Motor neuron (in vitro differentiated cells): ENCODE data around the gene RGS7. TPM values are rescaled to one million over a fixed set of nuclear protein-coding genes. Genes with fewer than 3 reads are reported as not detected.
A peak's percentile ranks its signal among the peaks of the same experiment; 100 is the strongest.

Source experiments
- ATAC-seq, 8 experiments: fragments of 200-7000 bp; cut with Tn5 transposase; replicated peaks in 6 of 8; 2 replicates each; pipeline ENCODE4 v1.8.0; 2021; ENCODE audit warnings: mild to moderate bottlenecking in 8 of 8, moderate library complexity in 8 of 8
- H3K27ac ChIP-seq, 2 donors: fragments of 250-450 bp; sonication (Bioruptor Pico); 2 replicates each; pipeline ENCODE4 v1.9.0; 2021; ENCODE audit warnings: antibody characterized with exemption in 2 of 2, mild to moderate bottlenecking in 2 of 2, moderate library complexity in 1 of 2
- H3K4me1 ChIP-seq, 2 donors: fragments of 250-450 bp; sonication (Bioruptor Pico); replicated peaks in 1 of 2; 2 replicates each; pipeline ENCODE4 v1.6.1; 2021; ENCODE audit warnings: antibody characterized with exemption in 2 of 2, mild to moderate bottlenecking in 2 of 2, moderate library complexity in 1 of 2
- H3K4me3 ChIP-seq, 5 donors: fragments of 250-450 bp; sonication (Bioruptor Pico); 2 replicates each; pipeline ENCODE4 v1.9.0; 2021; ENCODE audit warnings: antibody characterized with exemption in 5 of 5, mild to moderate bottlenecking in 5 of 5, moderate library complexity in 4 of 5
- WGBS, 10 experiments: fragments of 450-650 bp; shearing (Covaris generic); methylation state at CpG; one replicate each; pipeline ENCODE4 v1.0.0; 2022; 5-methylcytosine and 5-hydroxymethylcytosine counted together
- in situ Hi-C, 9 experiments: fragments of 400-800 bp; cut with MboI; loops; one replicate each; pipeline ENCODE4 v1.15.0; 2021; ENCODE audit warnings: low sequenced_read_pairs in 9 of 9, low pct_unique_long_range_greater_than_20kb in 2 of 9; ENCODE audit not compliant: unreplicated experiment in 9 of 9
- total RNA-seq, 8 experiments: library from RNA; unstranded; fragments of 300-600 nt; gene quantifications; 2 replicates each; pipeline versions ENCODE4 v1.2.3 to v1.2.4, GENCODE V29; 2022

Gene RGS7
- total RNA-seq, result 10 to 100 TPM in 4 of 8 experiments, 1 to 10 TPM in 1, under 1 TPM in 1, not detected in 2; 0.42 to 25.4 (median 14.8) TPM

DNA sequence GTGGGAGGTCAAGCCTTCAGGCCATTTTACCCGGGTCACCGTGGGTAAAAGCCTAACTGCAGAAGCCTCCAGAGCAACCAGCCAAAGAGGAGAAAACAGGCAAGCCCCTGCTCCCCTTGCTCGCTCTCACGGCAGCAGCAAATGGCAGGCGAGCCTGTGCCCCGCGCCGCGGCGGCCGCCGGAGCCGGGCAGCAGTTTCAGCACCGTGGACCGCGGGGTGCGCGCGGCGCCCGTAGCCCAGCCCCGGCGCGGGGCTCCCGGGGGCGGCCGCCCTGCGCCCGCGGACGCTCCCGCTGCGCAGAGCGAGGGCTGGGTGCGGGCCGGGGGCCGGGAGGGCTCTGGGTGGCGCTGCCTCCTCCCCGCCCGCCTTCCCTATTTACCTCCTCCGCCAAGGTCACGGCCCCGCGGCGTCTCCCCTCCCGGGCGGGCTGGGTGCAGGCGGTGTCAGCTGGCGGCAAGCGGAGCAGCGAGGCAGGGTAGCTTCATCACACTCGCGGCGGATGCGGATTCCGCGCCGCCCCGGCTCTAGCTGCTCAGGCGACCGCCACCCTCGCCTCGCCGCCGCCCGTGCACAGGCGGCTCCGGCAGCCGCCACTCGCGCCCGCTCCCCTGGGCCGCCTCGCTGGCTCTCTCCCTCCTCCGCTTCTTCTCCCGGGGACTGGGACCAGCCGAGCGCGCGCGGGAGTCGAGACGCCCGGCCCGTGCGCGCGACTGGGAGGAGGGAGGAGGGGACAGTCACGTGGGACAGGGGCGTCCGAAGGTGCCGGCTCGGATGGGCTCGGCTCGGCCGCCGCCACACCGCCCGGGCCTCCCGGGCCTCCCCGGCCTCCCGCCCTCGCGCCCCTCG is at the start of gene RGS7:
TSS of gene RGS7 (minus strand) at position 687 of the 847 bp plus-strand sequence.
- peaks cover 14 to 30% of the 10 kb centered on the region in 2 donors for H3K4me1 ChIP-seq
- peak within 1 kb of the TSS; percentile 77 to 81 for H3K27ac ChIP-seq
- in situ Hi-C loops, result no loop called here
- peak within 1 kb of the TSS; percentile 51 to 71 (median 58) for H3K4me3 ChIP-seq
- WGBS, 10 experiments, result 0 to 4% (median 0%) methylated on average over 1 to 26 of the region's 105 CpGs; no CpG with 5 or more reads in 5 of the 10 experiments
- ATAC-seq, result peak; percentile 76 to 92 (median 86)

DNA sequence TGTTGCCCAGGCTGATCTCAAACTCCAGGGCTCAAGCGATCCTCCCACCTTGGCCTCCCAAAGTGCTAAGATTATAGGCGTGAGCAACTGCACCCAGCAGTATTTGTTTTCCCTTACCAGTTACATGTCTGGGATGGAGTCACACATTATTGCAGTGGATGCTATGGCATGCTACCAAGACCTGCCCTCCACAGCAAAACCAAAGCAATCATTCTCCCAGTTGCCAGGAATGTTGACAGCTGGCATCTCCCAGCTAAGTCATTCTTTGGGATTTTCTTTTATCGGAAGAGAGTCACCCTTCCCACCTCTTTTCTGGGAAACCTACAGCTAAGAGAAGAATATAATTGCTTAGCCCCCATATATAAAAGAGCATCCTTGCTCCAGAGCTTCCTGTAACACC is 49.4 kb upstream of the RGS7 start:
- 28 to 100% (median 98%) methylated on average over 1 to 3 of the region's 3 CpGs; no CpG with 5 or more reads in 3 of the 10 experiments for WGBS, 10 experiments
- in situ Hi-C loops, result no loop called here
- ATAC-seq, result no peak

GRCh38 chr1:241401156-241401555 is 44.2 kb upstream of the RGS7 start:
- no peak overlapping the region for H3K4me3 ChIP-seq
- 40 to 95% (median 82%) methylated on average over 2 to 6 of the region's 6 CpGs; no CpG with 5 or more reads in 2 of the 10 experiments for WGBS, 10 experiments
- in situ Hi-C loops, result no loop called here
- H3K4me1 ChIP-seq, result peaks cover 0 to 8% of the 10 kb centered on the region in 2 donors
- H3K27ac ChIP-seq, result no peak overlapping the region
- ATAC-seq, result no peak

More for the DNA sequence above, 49.4 kb upstream of the RGS7 start:
- no peak overlapping the region for H3K27ac ChIP-seq
- no peak overlapping the region for H3K4me3 ChIP-seq
- H3K4me1 ChIP-seq, result no peaks in the 10 kb centered on the region

- no peak overlapping the region for H3K4me3 ChIP-seq
- peaks cover 0 to 8% of the 10 kb centered on the region in 2 donors for H3K4me1 ChIP-seq
- in situ Hi-C loops, result no loop called here
- no peak overlapping the region for H3K27ac ChIP-seq
- 0 to 100% (median 87%) methylated on average over 1 to 6 of the region's 6 CpGs; no CpG with 5 or more reads in 2 of the 10 experiments for WGBS, 10 experiments
- ATAC-seq, result no peak
Measured at GRCh38 chr1:241396747-241397681, 40.0 kb upstream of the RGS7 start.

GRCh38 chr1:241391926-241392710 is 35.1 kb upstream of the RGS7 start:
- in situ Hi-C loops, result no loop called here
- no peak overlapping the region for H3K27ac ChIP-seq
- WGBS, 10 experiments, result 40 to 100% (median 90%) methylated on average over 3 to 5 of the region's 5 CpGs; no CpG with 5 or more reads in 1 of the 10 experiments
- H3K4me3 ChIP-seq, result no peak overlapping the region
- ATAC-seq, result peak in 1 of 8 experiments; percentile 53
- peaks cover 30% of the 10 kb centered on the region in 2 donors for H3K4me1 ChIP-seq

GRCh38 chr1:241390526-241390925 is 33.5 kb upstream of the RGS7 start:
- no peak overlapping the region for H3K4me3 ChIP-seq
- H3K4me1 ChIP-seq, result peaks cover 23 to 30% of the 10 kb centered on the region in 2 donors
- H3K27ac ChIP-seq, result no peak overlapping the region
- in situ Hi-C loops, result no loop called here
- WGBS, 10 experiments, result 6 to 79% (median 51%) methylated on average over 1 to 2 of the region's 2 CpGs; no CpG with 5 or more reads in 4 of the 10 experiments
- peak in 5 of 8 experiments; percentile 21 to 89 (median 73) for ATAC-seq

GRCh38 chr1:241389400-241389799 is 32.4 kb upstream of the RGS7 start:
- 19 to 68% (median 42%) methylated on average over 1 to 3 of the region's 3 CpGs; no CpG with 5 or more reads in 2 of the 10 experiments for WGBS, 10 experiments
- Histone ChIP-seq H3K27ac (no peak overlapping the region), H3K4me1 (peaks cover 23 to 30% of the 10 kb centered on the region in 2 donors), H3K4me3 (no peak overlapping the region)
- peak in 5 of 8 experiments; percentile 65 to 90 (median 78) for ATAC-seq
- in situ Hi-C loops, result no loop called here

DNA sequence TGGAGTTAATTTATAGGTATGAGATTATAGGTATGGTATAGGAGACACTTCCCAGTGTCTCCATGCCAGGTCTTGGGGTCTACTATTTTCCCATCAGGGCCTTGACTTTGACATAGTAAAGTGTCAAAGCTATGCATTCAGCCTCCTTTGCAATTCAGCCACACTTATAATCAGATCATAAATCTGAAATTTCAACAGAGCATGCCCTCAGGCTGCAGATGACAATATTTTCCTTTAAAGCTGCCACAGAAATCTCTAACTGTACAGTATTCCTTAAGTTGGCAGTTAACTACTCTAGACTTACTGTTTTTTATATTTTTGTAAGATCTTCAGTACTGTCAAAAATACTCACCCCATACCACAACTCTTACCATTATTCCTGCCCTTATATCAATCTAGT is 30.2 kb upstream of the RGS7 start:
- in situ Hi-C loops, result no loop called here
- Histone ChIP-seq H3K4me3 (no peak overlapping the region), H3K4me1 (peaks cover 23 to 30% of the 10 kb centered on the region in 2 donors), H3K27ac (no peak overlapping the region)
- ATAC-seq, result no peak

DNA sequence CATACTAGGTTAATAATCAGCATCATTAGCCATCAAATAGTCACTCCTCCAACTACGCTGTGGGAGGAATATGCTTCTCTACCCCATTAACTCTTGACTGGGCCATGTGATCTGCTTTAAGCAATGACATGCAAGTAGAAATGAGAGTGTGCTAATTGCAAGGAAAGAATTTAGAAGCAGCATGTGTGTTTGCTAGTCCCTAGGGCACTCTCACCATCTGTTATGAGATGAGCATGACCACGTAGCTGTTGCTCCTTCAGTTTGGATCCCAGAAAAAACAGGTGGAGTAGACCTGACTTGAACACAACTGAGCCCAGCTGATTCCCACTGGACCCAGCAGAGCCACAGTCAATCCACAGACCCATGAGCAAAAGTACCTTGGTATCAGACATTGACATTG is 19.7 kb upstream of the RGS7 start:
- H3K4me3 ChIP-seq, result no peak overlapping the region
- no peak overlapping the region for H3K27ac ChIP-seq
- peaks cover 0 to 12% of the 10 kb centered on the region in 2 donors for H3K4me1 ChIP-seq
- WGBS, 10 experiments, result 0 to 85% (median 59%) methylated on average over 1 to 2 of the region's 2 CpGs; no CpG with 5 or more reads in 1 of the 10 experiments
- peak in 3 of 8 experiments; percentile 36 to 45 (median 38) for ATAC-seq
- in situ Hi-C loops, result no loop called here

- Histone ChIP-seq H3K4me3 (no peak overlapping the region), H3K27ac (no peak overlapping the region), H3K4me1 (peaks cover 0 to 12% of the 10 kb centered on the region in 2 donors)
- in situ Hi-C loops, result no loop called here
- WGBS, 10 experiments, result 0 to 77% (median 41%) methylated on average over 1 to 3 of the region's 3 CpGs
- peak in 5 of 8 experiments; percentile 47 to 80 (median 75) for ATAC-seq
Measured at GRCh38 chr1:241375886-241376285, 18.9 kb upstream of the RGS7 start.

- H3K27ac ChIP-seq, result no peak overlapping the region
- no peak for ATAC-seq
- no peaks in the 10 kb centered on the region for H3K4me1 ChIP-seq
- H3K4me3 ChIP-seq, result no peak overlapping the region
- in situ Hi-C loops, result no loop called here
- WGBS, 10 experiments, result 11 to 100% (median 80%) methylated on average over 2 to 4 of the region's 4 CpGs; no CpG with 5 or more reads in 1 of the 10 experiments
Measured at GRCh38 chr1:241366196-241366595, 9.2 kb upstream of the RGS7 start.

- in situ Hi-C loops, result no loop called here
- 13 to 96% (median 60%) methylated on average over 1 to 4 of the region's 4 CpGs; no CpG with 5 or more reads in 1 of the 10 experiments for WGBS, 10 experiments
- Histone ChIP-seq H3K27ac (no peak overlapping the region), H3K4me3 (no peak overlapping the region), H3K4me1 (peaks cover 8 to 9% of the 10 kb centered on the region in 2 donors)
- ATAC-seq, result no peak
Measured at GRCh38 chr1:241362350-241362749, 5.3 kb upstream of the RGS7 start.
